Breast epithelium (tissue), 4 donors: ENCODE measurements around the gene DARS2. TPM values are rescaled to one million over a fixed set of nuclear protein-coding genes. Genes with fewer than 3 reads are reported as not detected.

Experiments used
- DNase-seq, 2 donors: peaks; one replicate each; pipeline ENCODE4 v3.0.0-alpha.2; 2019; ENCODE audit warnings: low spot score in 2 of 2
- H3K27ac ChIP-seq, 2 donors: fragments of 200-600 bp; sonication (generic) in 1 of 2; one replicate each; pipeline ENCODE4 v1.5.1; 2016 to 2019; ENCODE audit warnings: mild to moderate bottlenecking in 1 of 2
- H3K27me3 ChIP-seq, 2 donors: fragments of 200-600 bp; sonication (generic) in 1 of 2; one replicate each; pipeline versions ENCODE4 v1.5.1 to v1.6.0; 2017 to 2019; ENCODE audit warnings: control low read depth in 1 of 2, mild to moderate bottlenecking in 1 of 2
- H3K36me3 ChIP-seq: fragments of 200-600 bp; one replicate; pipeline ENCODE4 v1.5.1; 2019
- H3K4me1 ChIP-seq, 2 donors: fragments of 200-600 bp; sonication (generic); one replicate each; pipeline ENCODE4 v1.5.1; 2016 to 2019; ENCODE audit warnings: control low read depth in 1 of 2
- H3K4me3 ChIP-seq, 3 donors: fragments of 200-600 bp; sonication (generic); 1 replicate in 2 of 3; 2 replicates in 1 of 3; pipeline ENCODE4 v1.5.1; 2016 to 2019; ENCODE audit warnings: mild to moderate bottlenecking in 3 of 3, moderate library complexity in 2 of 3
- H3K9me3 ChIP-seq, 2 donors: fragments of 200-600 bp; sonication (generic) in 1 of 2; one replicate each; pipeline ENCODE4 v1.5.1; 2016 to 2019; ENCODE audit warnings: control low read depth in 1 of 2
- CTCF ChIP-seq, 3 donors: fragments of 450-650 bp; IDR thresholded peaks; one replicate each; pipeline ENCODE4 v1.5.1; 2016 to 2017; ENCODE audit warnings: antibody characterized with exemption in 3 of 3, mild to moderate bottlenecking in 3 of 3, moderate library complexity in 3 of 3
- POLR2A ChIP-seq: fragments of 450-650 bp; IDR thresholded peaks from one replicate; pipeline ENCODE4 v1.6.1; 2016; ENCODE audit warnings: antibody characterized with exemption, mild to moderate bottlenecking, moderate library complexity
- POLR2AphosphoS5 ChIP-seq, 3 donors: sonication (generic); formaldehyde crosslinking; IDR thresholded peaks; one replicate each; pipeline ENCODE4 v1.6.1; 2017; ENCODE audit warnings: antibody characterized with exemption in 3 of 3
- intact Hi-C: fragments of 100-400 bp; cut with DNase I; formaldehyde crosslinking; loops from one replicate; pipeline ENCODE4 v1.15.1; 2023; ENCODE audit warnings: low total_unique reads
- total RNA-seq, 3 donors: library from RNA; depleted of rRNA; stranded (reverse); fragments of >200 nt; gene quantifications; one replicate each; pipeline ENCODE4 v1.1.0, GENCODE V29; 2016

DARS2 gene
- total RNA-seq, 3 donors from 2014 or later = 9.4 to 15.8 (median 14.1) TPM

DNA sequence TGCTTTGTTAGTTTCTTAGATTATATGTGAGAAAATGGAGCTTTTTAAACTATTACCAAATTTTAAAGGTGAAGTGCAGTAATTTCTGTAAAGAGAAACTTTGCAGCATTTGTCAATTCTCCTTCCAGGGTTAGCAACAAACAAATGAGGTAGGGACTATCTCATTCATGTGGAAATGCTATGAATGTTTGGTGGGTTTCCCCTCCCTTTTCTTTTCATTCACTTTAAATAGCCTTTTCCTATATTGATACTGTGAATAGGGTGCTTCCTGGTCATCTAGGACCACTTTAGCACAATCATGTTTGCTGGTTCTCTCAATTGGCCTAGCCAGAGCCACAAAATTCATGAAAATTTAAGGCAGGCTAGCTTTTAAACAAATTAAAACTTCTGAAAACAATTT lies 64.3 kb downstream of the DARS2 start:
- no peaks in the 10 kb centered on the region for H3K27me3 ChIP-seq
- no peak overlapping the region for H3K27ac ChIP-seq
- DNase-seq = no peak
- intact Hi-C loops = no loop called here
- H3K9me3 ChIP-seq = no peaks in the 10 kb centered on the region
- no peak for TF ChIP-seq POLR2AphosphoS5 (IDR thresholded peaks at IDR 0.05)
- TF ChIP-seq POLR2A = no peak
- no peak for TF ChIP-seq CTCF (IDR thresholded peaks at IDR 0.05)
- H3K4me1 ChIP-seq = no peaks in the 10 kb centered on the region
- H3K36me3 ChIP-seq = peaks cover 3% of the 10 kb centered on the region
- no peak overlapping the region for H3K4me3 ChIP-seq

GRCh38 chr1:173889885-173890284 lies 65.4 kb downstream of the DARS2 start:
- intact Hi-C loops = no loop called here

DNA sequence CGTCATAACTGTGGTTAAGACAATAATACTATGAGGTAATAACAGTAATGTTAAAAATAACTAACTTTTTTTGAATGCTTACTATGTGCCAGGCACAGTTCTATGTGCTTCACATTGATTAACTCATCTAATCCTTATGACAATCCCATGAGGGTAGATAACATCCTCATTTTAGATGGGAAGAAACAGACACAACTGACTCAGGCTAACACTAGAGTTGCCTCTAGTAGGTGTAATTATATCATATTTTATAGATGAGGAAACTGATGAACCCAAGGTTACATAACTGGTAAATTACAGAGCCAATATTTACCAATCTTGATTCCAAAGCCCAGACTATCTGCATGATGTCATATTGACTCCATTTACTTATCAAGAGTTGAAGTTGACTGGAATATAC lies 69.1 kb downstream of the DARS2 start:
- TF ChIP-seq POLR2AphosphoS5 (IDR thresholded peaks at IDR 0.05) = no peak
- TF ChIP-seq CTCF (IDR thresholded peaks at IDR 0.05) = no peak
- TF ChIP-seq POLR2A = no peak
- Histone ChIP-seq H3K36me3 (no peaks in the 10 kb centered on the region), H3K4me1 (no peaks in the 10 kb centered on the region), H3K27ac (no peak overlapping the region), H3K9me3 (no peaks in the 10 kb centered on the region), H3K4me3 (no peak overlapping the region), H3K27me3 (no peaks in the 10 kb centered on the region)
- intact Hi-C loops = no loop called here
- DNase-seq = no peak

More at GRCh38 chr1:173889885-173890284, 65.4 kb downstream of the DARS2 start:
- Histone ChIP-seq H3K36me3 (peaks cover 3% of the 10 kb centered on the region), H3K27me3 (no peaks in the 10 kb centered on the region), H3K4me1 (no peaks in the 10 kb centered on the region), H3K9me3 (no peaks in the 10 kb centered on the region), H3K27ac (no peak overlapping the region), H3K4me3 (no peak overlapping the region)
- TF ChIP-seq POLR2A (no peak), POLR2AphosphoS5 (IDR thresholded peaks at IDR 0.05) (no peak), CTCF (IDR thresholded peaks at IDR 0.05) (no peak)
- no peak for DNase-seq

GRCh38 chr1:173894189-173894588 lies 69.7 kb downstream of the DARS2 start:
- no peak overlapping the region for H3K27ac ChIP-seq
- no peaks in the 10 kb centered on the region for H3K27me3 ChIP-seq
- H3K4me3 ChIP-seq = no peak overlapping the region
- no peak for DNase-seq
- TF ChIP-seq CTCF (IDR thresholded peaks at IDR 0.05) = no peak
- no peak for TF ChIP-seq POLR2AphosphoS5 (IDR thresholded peaks at IDR 0.05)
- TF ChIP-seq POLR2A = no peak
- no peaks in the 10 kb centered on the region for H3K4me1 ChIP-seq
- H3K9me3 ChIP-seq = no peaks in the 10 kb centered on the region
- no peaks in the 10 kb centered on the region for H3K36me3 ChIP-seq
- intact Hi-C loops = no loop called here

DNA sequence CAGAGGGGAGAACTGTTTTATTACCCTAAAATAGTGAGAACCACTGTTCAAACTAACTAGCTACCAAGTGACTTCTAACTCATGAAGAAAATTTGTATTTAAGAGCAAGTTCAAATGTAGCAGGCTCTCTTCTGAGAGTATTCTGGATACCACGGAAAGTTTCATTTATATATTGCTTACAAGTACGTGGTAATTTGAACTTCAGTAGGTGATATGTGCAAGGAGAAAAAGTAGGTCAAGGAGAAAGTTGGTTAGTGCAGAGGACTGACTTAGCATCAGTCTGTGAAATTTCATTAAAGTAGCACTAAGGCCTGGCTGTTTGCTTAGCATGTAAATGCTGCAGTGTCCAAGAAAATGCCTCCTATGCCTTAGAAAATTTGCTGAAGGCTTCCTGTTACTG lies 76.0 kb downstream of the DARS2 start:
- TF ChIP-seq POLR2A (no peak), POLR2AphosphoS5 (IDR thresholded peaks at IDR 0.05) (no peak), CTCF (IDR thresholded peaks at IDR 0.05) (no peak)
- intact Hi-C loops = no loop called here
- DNase-seq = no peak
- Histone ChIP-seq H3K27ac (no peak overlapping the region), H3K27me3 (no peaks in the 10 kb centered on the region), H3K36me3 (no peaks in the 10 kb centered on the region), H3K4me1 (no peaks in the 10 kb centered on the region), H3K9me3 (no peaks in the 10 kb centered on the region), H3K4me3 (no peak overlapping the region)
